GM23338 (cell line): ENCODE results near the gene ARHGEF28. TPM values are rescaled to one million over a fixed set of nuclear protein-coding genes. Genes with fewer than 3 reads are reported as not detected.

Experiments used
- ATAC-seq: fragments of 200-7000 bp; cut with Tn5 transposase; 3 replicates; pipeline ENCODE4 v1.9.1; 2020
- DNase-seq: peaks from one replicate; pipeline ENCODE4 v3.0.0-alpha.2; 2015; ENCODE audit warnings: low spot score
- H2AFZ ChIP-seq: fragments of 200-600 bp; sonication (generic); 2 replicates; pipeline ENCODE4 v1.8.0; 2016; ENCODE audit warnings: antibody characterized with exemption, mild to moderate bottlenecking, moderate library complexity
- H3F3A ChIP-seq: fragments of 200-600 bp; sonication (generic); replicated peaks from 2 replicates; pipeline ENCODE4 v1.8.0; 2017; ENCODE audit warnings: antibody characterized with exemption, mixed run types, low read depth
- H3K27ac ChIP-seq: fragments of 200-600 bp; sonication (generic); 2 replicates; pipeline ENCODE4 v1.6.1; 2016; ENCODE audit warnings: low read depth
- H3K27me3 ChIP-seq: fragments of 200-600 bp; sonication (generic); 2 replicates; pipeline ENCODE4 v1.8.0; 2016; ENCODE audit warnings: mild to moderate bottlenecking, mixed run types, moderate library complexity; ENCODE audit not compliant: insufficient read depth
- H3K36me3 ChIP-seq: fragments of 200-600 bp; sonication (generic); 2 replicates; pipeline ENCODE4 v1.8.0; 2016; ENCODE audit warnings: mild to moderate bottlenecking; ENCODE audit not compliant: insufficient read depth
- H3K4me1 ChIP-seq: fragments of 200-600 bp; sonication (generic); 2 replicates; pipeline ENCODE4 v1.8.0; 2016; ENCODE audit warnings: mild to moderate bottlenecking, moderate library complexity; ENCODE audit not compliant: insufficient read depth
- H3K4me2 ChIP-seq: fragments of 200-600 bp; sonication (generic); 2 replicates; pipeline ENCODE4 v1.7.1; 2017; ENCODE audit warnings: mixed run types
- H3K4me3 ChIP-seq: fragments of 200-600 bp; sonication (generic); 2 replicates; pipeline ENCODE4 v1.6.1; 2016; ENCODE audit warnings: mixed run types
- H3K79me2 ChIP-seq: fragments of 200-600 bp; sonication (generic); replicated peaks from 2 replicates; pipeline ENCODE4 v1.8.0; 2017; ENCODE audit warnings: mild to moderate bottlenecking; ENCODE audit not compliant: insufficient read depth
- H3K9me2 ChIP-seq: fragments of 200-600 bp; sonication (generic); 2 replicates; pipeline ENCODE4 v1.8.0; 2017; ENCODE audit not compliant: insufficient read depth
- H4K20me1 ChIP-seq: fragments of 200-600 bp; sonication (generic); replicated peaks from 2 replicates; pipeline ENCODE4 v1.8.0; 2017; ENCODE audit warnings: mild to moderate bottlenecking; ENCODE audit not compliant: insufficient read depth
- H3K27ac Mint-ChIP-seq: 2 replicates; pipeline ENCODE4 v1.8.0; 2020; ENCODE audit warnings: inconsistent platforms, mild to moderate bottlenecking, moderate library complexity, mixed read lengths
- H3K27me3 Mint-ChIP-seq: 3 replicates; pipeline ENCODE4 v1.8.0; 2022; ENCODE audit warnings: low read depth, mild to moderate bottlenecking, moderate library complexity, mixed read lengths, inconsistent platforms; ENCODE audit not compliant: insufficient read depth, poor library complexity
- H3K36me3 Mint-ChIP-seq: 3 replicates; pipeline ENCODE4 v1.8.0; 2021; ENCODE audit warnings: low read depth, mild to moderate bottlenecking, inconsistent platforms, moderate library complexity, mixed read lengths
- H3K4me1 Mint-ChIP-seq: 3 replicates; pipeline ENCODE4 v1.8.0; 2020; ENCODE audit warnings: mild to moderate bottlenecking, inconsistent platforms, mixed read lengths
- H3K4me3 Mint-ChIP-seq: 3 replicates; pipeline ENCODE4 v1.8.0; 2021; ENCODE audit warnings: moderate library complexity, mild to moderate bottlenecking, inconsistent platforms, mixed read lengths
- H3K9me3 Mint-ChIP-seq: 3 replicates; pipeline ENCODE4 v1.8.0; 2020; ENCODE audit warnings: moderate library complexity, mild to moderate bottlenecking, inconsistent platforms, mixed read lengths
- CREB1 ChIP-seq: fragments of 250-450 bp; sonication (Bioruptor Pico); IDR thresholded peaks from 2 replicates; pipeline ENCODE4 v1.5.0; 2020; ENCODE audit warnings: low read depth, mild to moderate bottlenecking, moderate library complexity
- EZH2phosphoT487 ChIP-seq: fragments of 200-600 bp; sonication (generic); IDR thresholded peaks from one replicate; pipeline ENCODE4 v1.8.1; 2018; ENCODE audit warnings: antibody characterized with exemption; ENCODE audit not compliant: unreplicated experiment
- POLR2AphosphoS5 ChIP-seq: IDR thresholded peaks from 2 replicates; pipeline ENCODE4 v1.6.1; 2016; ENCODE audit warnings: antibody characterized with exemption, low read depth
- STAT1 ChIP-seq: IDR thresholded peaks from one replicate; pipeline ENCODE4 v1.6.1; 2016; ENCODE audit warnings: antibody characterized with exemption; ENCODE audit not compliant: unreplicated experiment
- ZNF331 ChIP-seq: fragments of 250-450 bp; sonication (Bioruptor Pico); IDR thresholded peaks from 2 replicates; pipeline ENCODE4 v1.5.0; 2020; ENCODE audit warnings: low read depth, mild to moderate bottlenecking, moderate library complexity
- polyA plus RNA-seq: library from polyadenylated mRNA; unstranded; fragments of >200 nt; fragmentation: Nextera tagmentation; extraction: Ambion mirVana; gene quantifications from 2 replicates; pipeline ENCODE4 v1.2.1, GENCODE V29; 2016
- total RNA-seq: library from RNA; depleted of rRNA; stranded (reverse); fragments of >200 nt; shearing (Covaris generic); gene quantifications from 2 replicates; pipeline ENCODE4 v1.2.3, GENCODE V29; 2014
- TF ChIP-seq, protein P1 (sequence below): IDR thresholded peaks from 2 replicates; pipeline ENCODE4 v1.6.1; 2016; ENCODE audit warnings: antibody characterized with exemption
- TF ChIP-seq, protein P2 (sequence below): IDR thresholded peaks from one replicate; pipeline ENCODE4 v1.6.1; 2018; ENCODE audit warnings: antibody characterized with exemption; ENCODE audit not compliant: unreplicated experiment
- TF ChIP-seq, protein P3 (sequence below): fragments of 250-450 bp; sonication (Bioruptor Pico); IDR thresholded peaks from 2 replicates; pipeline ENCODE4 v1.5.0; 2020; ENCODE audit warnings: mild to moderate bottlenecking, moderate library complexity

Gene ARHGEF28
- total and polyA plus RNA-seq, 2 experiments from 2014 or later: 0.39 to 1.0 TPM

DNA sequence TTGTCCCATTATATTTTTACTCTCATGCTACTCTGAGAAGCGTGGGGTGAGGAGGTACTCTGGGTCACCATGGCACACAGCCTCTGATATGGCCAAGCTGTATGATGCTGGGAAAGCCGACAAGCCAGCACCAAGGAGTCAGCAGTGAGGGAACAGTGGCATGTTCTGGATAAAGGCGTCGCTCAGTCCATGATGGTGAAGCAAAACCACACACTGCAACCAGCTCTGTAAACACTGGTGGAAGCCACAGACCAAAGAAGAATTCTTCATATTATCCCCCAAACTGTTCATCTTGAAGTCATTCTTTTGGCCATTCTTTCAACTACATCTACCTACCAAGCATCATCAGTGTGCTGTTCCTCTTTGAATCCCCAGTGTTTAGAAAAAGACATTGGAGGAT lies 264.6 kb downstream of the ARHGEF28 start:
- H3K27ac Mint-ChIP-seq: no peak overlapping the region
- Histone ChIP-seq H3F3A (no peaks in the 10 kb centered on the region), H3K9me2 (peaks cover 6% of the 10 kb centered on the region; the same call in 1 of the 2 replicates), H2AFZ (no peak overlapping the region), H4K20me1 (no peaks in the 10 kb centered on the region), H3K27ac (no peak overlapping the region), H3K4me2 (no peak overlapping the region), H3K27me3 (no peaks in the 10 kb centered on the region), H3K4me1 (no peaks in the 10 kb centered on the region), H3K36me3 (no peaks in the 10 kb centered on the region), H3K79me2 (no peaks in the 10 kb centered on the region), H3K4me3 (no peak overlapping the region)
- H3K4me3 Mint-ChIP-seq: no peak overlapping the region
- peaks cover 2% of the 10 kb centered on the region for H3K27me3 Mint-ChIP-seq
- ATAC-seq (no peak), DNase-seq (no peak)
- TF ChIP-seq STAT1: no peak
- H3K9me3 Mint-ChIP-seq: no peaks in the 10 kb centered on the region
- H3K4me1 Mint-ChIP-seq: no peaks in the 10 kb centered on the region
- H3K36me3 Mint-ChIP-seq: no peaks in the 10 kb centered on the region

DNA sequence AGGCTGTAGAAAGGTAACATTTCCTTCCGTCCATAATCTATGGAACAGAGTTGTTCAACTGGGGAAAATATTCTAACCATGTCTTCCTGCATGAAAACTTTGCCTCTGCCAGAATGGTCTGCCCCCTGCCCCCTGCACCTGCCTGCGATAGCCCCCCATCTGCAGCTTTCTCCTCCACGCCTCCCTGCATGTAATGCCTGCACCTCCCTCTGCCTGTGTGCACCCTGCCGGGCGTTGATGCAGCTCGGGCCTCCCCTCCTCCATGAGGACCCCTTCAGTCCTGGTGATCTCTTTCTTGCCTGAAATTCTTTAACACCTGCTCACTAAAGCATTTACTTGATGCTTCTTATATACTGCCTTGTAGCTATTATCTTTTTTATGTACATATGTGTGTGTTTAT lies 266.2 kb downstream of the ARHGEF28 start:
- no peaks in the 10 kb centered on the region for H3K36me3 Mint-ChIP-seq
- Histone ChIP-seq H3K9me2 (peaks cover 6% of the 10 kb centered on the region; the same call in 1 of the 2 replicates), H3K4me2 (no peak overlapping the region), H3K27ac (no peak overlapping the region), H4K20me1 (no peaks in the 10 kb centered on the region), H3F3A (no peaks in the 10 kb centered on the region), H3K36me3 (no peaks in the 10 kb centered on the region), H3K79me2 (no peaks in the 10 kb centered on the region), H3K4me1 (no peaks in the 10 kb centered on the region), H3K4me3 (no peak overlapping the region), H2AFZ (no peak overlapping the region), H3K27me3 (no peaks in the 10 kb centered on the region)
- no peak overlapping the region for H3K4me3 Mint-ChIP-seq
- no peaks in the 10 kb centered on the region for H3K9me3 Mint-ChIP-seq
- H3K27ac Mint-ChIP-seq: no peak overlapping the region
- DNase-seq: no peak
- H3K4me1 Mint-ChIP-seq: no peaks in the 10 kb centered on the region
- TF ChIP-seq, protein P1, sequence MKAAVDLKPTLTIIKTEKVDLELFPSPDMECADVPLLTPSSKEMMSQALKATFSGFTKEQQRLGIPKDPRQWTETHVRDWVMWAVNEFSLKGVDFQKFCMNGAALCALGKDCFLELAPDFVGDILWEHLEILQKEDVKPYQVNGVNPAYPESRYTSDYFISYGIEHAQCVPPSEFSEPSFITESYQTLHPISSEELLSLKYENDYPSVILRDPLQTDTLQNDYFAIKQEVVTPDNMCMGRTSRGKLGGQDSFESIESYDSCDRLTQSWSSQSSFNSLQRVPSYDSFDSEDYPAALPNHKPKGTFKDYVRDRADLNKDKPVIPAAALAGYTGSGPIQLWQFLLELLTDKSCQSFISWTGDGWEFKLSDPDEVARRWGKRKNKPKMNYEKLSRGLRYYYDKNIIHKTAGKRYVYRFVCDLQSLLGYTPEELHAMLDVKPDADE: no peak
- TF ChIP-seq CREB1 (CRISPR knock-in tag) (no peak), POLR2AphosphoS5 (no peak), ZNF331 (CRISPR knock-in tag) (no peak), EZH2phosphoT487 (no peak)
- TF ChIP-seq, protein P2, sequence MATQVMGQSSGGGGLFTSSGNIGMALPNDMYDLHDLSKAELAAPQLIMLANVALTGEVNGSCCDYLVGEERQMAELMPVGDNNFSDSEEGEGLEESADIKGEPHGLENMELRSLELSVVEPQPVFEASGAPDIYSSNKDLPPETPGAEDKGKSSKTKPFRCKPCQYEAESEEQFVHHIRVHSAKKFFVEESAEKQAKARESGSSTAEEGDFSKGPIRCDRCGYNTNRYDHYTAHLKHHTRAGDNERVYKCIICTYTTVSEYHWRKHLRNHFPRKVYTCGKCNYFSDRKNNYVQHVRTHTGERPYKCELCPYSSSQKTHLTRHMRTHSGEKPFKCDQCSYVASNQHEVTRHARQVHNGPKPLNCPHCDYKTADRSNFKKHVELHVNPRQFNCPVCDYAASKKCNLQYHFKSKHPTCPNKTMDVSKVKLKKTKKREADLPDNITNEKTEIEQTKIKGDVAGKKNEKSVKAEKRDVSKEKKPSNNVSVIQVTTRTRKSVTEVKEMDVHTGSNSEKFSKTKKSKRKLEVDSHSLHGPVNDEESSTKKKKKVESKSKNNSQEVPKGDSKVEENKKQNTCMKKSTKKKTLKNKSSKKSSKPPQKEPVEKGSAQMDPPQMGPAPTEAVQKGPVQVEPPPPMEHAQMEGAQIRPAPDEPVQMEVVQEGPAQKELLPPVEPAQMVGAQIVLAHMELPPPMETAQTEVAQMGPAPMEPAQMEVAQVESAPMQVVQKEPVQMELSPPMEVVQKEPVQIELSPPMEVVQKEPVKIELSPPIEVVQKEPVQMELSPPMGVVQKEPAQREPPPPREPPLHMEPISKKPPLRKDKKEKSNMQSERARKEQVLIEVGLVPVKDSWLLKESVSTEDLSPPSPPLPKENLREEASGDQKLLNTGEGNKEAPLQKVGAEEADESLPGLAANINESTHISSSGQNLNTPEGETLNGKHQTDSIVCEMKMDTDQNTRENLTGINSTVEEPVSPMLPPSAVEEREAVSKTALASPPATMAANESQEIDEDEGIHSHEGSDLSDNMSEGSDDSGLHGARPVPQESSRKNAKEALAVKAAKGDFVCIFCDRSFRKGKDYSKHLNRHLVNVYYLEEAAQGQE: no peak
- TF ChIP-seq, protein P3, sequence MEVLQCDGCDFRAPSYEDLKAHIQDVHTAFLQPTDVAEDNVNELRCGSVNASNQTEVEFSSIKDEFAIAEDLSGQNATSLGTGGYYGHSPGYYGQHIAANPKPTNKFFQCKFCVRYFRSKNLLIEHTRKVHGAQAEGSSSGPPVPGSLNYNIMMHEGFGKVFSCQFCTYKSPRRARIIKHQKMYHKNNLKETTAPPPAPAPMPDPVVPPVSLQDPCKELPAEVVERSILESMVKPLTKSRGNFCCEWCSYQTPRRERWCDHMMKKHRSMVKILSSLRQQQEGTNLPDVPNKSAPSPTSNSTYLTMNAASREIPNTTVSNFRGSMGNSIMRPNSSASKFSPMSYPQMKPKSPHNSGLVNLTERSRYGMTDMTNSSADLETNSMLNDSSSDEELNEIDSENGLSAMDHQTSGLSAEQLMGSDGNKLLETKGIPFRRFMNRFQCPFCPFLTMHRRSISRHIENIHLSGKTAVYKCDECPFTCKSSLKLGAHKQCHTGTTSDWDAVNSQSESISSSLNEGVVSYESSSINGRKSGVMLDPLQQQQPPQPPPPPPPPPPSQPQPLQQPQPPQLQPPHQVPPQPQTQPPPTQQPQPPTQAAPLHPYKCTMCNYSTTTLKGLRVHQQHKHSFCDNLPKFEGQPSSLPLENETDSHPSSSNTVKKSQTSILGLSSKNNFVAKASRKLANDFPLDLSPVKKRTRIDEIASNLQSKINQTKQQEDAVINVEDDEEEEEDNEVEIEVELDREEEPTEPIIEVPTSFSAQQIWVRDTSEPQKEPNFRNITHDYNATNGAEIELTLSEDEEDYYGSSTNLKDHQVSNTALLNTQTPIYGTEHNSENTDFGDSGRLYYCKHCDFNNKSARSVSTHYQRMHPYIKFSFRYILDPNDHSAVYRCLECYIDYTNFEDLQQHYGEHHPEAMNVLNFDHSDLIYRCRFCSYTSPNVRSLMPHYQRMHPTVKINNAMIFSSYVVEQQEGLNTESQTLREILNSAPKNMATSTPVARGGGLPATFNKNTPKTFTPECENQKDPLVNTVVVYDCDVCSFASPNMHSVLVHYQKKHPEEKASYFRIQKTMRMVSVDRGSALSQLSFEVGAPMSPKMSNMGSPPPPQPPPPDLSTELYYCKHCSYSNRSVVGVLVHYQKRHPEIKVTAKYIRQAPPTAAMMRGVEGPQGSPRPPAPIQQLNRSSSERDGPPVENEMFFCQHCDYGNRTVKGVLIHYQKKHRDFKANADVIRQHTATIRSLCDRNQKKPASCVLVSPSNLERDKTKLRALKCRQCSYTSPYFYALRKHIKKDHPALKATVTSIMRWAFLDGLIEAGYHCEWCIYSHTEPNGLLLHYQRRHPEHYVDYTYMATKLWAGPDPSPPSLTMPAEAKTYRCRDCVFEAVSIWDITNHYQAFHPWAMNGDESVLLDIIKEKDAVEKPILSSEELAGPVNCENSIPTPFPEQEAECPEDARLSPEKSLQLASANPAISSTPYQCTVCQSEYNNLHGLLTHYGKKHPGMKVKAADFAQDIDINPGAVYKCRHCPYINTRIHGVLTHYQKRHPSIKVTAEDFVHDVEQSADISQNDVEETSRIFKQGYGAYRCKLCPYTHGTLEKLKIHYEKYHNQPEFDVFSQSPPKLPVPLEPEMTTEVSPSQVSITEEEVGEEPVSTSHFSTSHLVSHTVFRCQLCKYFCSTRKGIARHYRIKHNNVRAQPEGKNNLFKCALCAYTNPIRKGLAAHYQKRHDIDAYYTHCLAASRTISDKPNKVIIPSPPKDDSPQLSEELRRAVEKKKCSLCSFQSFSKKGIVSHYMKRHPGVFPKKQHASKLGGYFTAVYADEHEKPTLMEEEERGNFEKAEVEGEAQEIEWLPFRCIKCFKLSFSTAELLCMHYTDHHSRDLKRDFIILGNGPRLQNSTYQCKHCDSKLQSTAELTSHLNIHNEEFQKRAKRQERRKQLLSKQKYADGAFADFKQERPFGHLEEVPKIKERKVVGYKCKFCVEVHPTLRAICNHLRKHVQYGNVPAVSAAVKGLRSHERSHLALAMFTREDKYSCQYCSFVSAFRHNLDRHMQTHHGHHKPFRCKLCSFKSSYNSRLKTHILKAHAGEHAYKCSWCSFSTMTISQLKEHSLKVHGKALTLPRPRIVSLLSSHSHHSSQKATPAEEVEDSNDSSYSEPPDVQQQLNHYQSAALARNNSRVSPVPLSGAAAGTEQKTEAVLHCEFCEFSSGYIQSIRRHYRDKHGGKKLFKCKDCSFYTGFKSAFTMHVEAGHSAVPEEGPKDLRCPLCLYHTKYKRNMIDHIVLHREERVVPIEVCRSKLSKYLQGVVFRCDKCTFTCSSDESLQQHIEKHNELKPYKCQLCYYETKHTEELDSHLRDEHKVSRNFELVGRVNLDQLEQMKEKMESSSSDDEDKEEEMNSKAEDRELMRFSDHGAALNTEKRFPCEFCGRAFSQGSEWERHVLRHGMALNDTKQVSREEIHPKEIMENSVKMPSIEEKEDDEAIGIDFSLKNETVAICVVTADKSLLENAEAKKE (CRISPR knock-in tag): no peak
- peaks cover 4% of the 10 kb centered on the region for H3K27me3 Mint-ChIP-seq
- no peak for ATAC-seq
